Skeletal muscle satellite cell (primary cell): ENCODE measurements around the gene SIAE.
"Not testable (repeated sequence)": the region's sequence is repeated elsewhere in the genome, so short reads cannot be mapped to it uniquely, and the experiment has no call there.

ENCODE experiments used
- H3K27me3 ChIP-seq: 2 replicates; pipeline ENCODE4 v1.7.0; 2013; ENCODE audit warnings: low read length; ENCODE audit not compliant: control insufficient read depth, insufficient read depth
- H3K36me3 ChIP-seq: 2 replicates; pipeline ENCODE4 v1.7.0; 2013; ENCODE audit warnings: mild to moderate bottlenecking, control low read depth, low read length; ENCODE audit not compliant: insufficient read depth
- H3K4me1 ChIP-seq: 2 replicates; pipeline ENCODE4 v1.7.0; 2013; ENCODE audit warnings: low read length; ENCODE audit not compliant: control insufficient read depth, insufficient read depth
- H3K4me2 ChIP-seq: 2 replicates; pipeline ENCODE4 v1.7.0; 2013; ENCODE audit warnings: mild to moderate bottlenecking, low read length
- H3K4me3 ChIP-seq: 2 replicates; pipeline ENCODE4 v1.7.0; 2013; ENCODE audit warnings: low read length
- H3K9ac ChIP-seq: 2 replicates; pipeline ENCODE4 v1.7.0; 2013; ENCODE audit warnings: mild to moderate bottlenecking, low read depth, low read length, moderate library complexity
- H3K9me3 ChIP-seq: replicated peaks from 2 replicates; pipeline ENCODE4 v1.7.0; 2013; ENCODE audit warnings: mild to moderate bottlenecking, control low read depth, low read length

Gene SIAE

DNA sequence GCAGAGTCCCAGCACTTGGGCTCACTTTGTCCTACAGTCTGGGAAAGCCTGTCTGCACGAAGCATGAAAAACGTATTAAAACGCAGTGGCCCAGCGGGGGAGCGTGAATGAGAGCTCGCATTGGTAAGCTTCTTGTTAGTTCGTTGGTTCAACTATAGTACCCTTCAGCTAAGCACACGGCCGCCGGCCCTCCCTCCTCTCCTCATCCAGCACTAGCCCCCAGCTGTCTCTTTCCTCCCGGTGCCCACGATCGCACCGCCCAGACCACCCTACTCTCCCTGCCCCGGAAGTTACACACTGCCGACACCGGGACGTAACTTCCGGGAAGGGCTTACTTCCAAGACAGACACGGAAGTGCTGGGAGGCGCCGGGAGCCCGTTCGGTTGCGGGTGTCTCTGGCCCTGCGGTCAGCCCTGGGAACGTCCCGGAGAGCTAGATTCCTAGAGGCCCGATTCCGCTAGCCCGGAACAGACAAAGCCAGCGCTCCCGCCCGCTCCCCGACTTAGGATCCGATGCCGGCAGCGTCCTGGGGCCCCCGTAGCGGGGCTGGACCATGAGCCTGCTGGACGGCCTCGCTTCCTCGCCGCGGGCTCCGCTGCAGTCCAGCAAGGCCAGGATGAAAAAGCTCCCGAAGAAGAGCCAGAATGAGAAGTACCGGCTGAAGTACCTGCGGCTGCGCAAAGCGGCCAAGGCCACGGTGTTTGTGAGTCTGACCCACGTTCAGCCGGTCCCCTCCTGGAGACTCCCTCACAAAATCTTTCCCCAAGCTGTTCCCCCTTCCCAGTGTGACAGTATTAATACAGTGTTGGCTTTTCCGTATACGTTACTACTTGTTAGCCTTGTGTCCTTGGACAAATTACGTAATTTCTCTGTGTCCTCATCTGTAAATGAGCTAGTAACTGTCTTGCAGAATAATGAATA is 50.7 kb downstream of the SIAE start, which contains the start of gene TBRG1:
Gene TBRG1, plus strand, starts transcription at position 334 of the 921 bp plus-strand sequence. Its CDS starts 220 bp downstream, at position 554.
- peak within 1 kb of the TSS; percentile 87 for H3K4me3 ChIP-seq
- peak within 1 kb of the TSS; percentile 98 for H3K9ac ChIP-seq
- H3K36me3 ChIP-seq: peaks cover 30% of the 10 kb centered on the region
- peaks cover 15% of the 10 kb centered on the region for H3K27me3 ChIP-seq
- peaks cover 18% of the 10 kb centered on the region for H3K4me1 ChIP-seq
- H3K9me3 ChIP-seq: no peaks in the 10 kb centered on the region
- peak within 1 kb of the TSS; percentile 85 for H3K4me2 ChIP-seq

DNA sequence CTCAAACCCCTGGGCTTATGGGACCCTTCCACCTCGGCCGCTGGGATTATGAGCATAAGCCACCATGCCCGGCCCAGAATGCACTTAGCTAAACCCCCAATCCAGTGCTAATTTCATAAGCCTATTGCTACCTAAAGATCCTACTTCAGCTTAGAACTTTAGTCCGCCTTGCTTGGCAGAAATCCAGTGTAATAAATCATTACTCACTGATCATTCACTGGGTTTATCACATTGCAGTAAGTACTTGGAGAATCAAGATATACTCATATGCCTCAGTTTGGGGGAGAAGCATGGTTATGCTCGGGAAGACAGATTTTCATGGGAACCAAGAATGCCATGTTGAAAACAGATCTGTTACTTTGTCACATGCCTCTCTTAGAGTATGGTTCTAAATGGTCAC is 54.7 kb downstream of the SIAE start:
- Histone ChIP-seq H3K9ac (no peak overlapping the region), H3K4me2 (no peak overlapping the region), H3K9me3 (no peaks in the 10 kb centered on the region), H3K4me3 (no peak overlapping the region), H3K4me1 (peaks cover 9% of the 10 kb centered on the region), H3K27me3 (peaks cover 29% of the 10 kb centered on the region), H3K36me3 (no peaks in the 10 kb centered on the region)

DNA sequence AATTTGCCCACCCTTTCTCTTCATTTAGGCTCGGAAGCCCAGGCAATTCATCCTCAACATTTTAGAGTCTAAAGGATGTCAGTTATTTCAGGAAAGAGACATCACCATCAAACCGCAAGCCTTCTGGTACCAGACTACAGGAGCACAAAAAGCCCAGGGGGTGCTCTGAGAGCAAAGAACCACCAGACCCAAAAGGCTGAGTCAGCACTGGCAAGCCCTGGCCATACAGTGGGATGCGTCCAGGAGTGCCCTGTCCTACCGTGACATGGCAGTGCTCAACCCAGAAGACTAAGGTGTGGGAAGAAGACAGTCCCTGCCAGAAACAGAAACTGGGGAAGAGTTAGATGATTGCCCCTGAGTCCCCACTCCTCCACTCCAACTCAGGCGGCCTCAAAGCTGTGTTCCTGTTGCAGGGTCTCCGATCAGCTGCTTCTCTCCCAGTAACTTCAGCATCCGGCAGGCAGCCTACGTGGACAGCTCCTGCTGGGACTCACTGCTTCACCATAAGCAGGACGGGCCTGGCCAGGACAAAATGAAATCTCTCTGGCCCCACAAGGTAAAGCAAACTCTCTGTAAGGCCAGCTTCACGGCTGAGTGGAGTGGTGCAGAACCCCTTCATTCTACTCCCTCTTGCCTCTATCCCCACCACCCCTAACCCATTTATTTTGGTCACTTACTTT is 60.8 kb downstream of the SIAE start:
- H3K27me3 ChIP-seq: peaks cover 27% of the 10 kb centered on the region
- H3K9ac ChIP-seq: no peak overlapping the region
- no peaks in the 10 kb centered on the region for H3K4me1 ChIP-seq
- H3K9me3 ChIP-seq: no peaks in the 10 kb centered on the region
- H3K4me2 ChIP-seq: no peak overlapping the region
- no peak overlapping the region for H3K4me3 ChIP-seq
- no peaks in the 10 kb centered on the region for H3K36me3 ChIP-seq

DNA sequence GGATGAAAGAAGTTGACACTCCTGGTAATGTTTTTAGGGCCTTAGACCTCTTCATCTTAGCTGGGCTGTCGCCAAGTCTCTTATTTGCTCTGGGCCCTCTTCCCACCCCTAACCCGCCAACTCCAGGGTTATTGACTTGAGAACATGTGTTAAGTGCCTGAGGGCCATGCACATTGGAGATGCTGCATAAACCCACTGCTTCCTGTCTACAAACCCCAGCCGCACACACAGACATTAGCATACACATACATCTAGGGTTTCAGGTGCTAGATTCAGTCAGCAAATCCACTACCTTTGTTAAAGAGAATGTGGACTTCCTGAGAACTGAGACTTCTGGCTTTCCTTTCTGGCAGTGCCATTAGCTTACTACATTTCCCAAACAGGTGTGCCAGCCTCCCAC is 61.5 kb downstream of the SIAE start:
- no peaks in the 10 kb centered on the region for H3K36me3 ChIP-seq
- H3K4me2 ChIP-seq: no peak overlapping the region
- no peak overlapping the region for H3K4me3 ChIP-seq
- H3K9ac ChIP-seq: no peak overlapping the region
- no peaks in the 10 kb centered on the region for H3K4me1 ChIP-seq
- H3K27me3 ChIP-seq: peaks cover 22% of the 10 kb centered on the region
- no peaks in the 10 kb centered on the region for H3K9me3 ChIP-seq

DNA sequence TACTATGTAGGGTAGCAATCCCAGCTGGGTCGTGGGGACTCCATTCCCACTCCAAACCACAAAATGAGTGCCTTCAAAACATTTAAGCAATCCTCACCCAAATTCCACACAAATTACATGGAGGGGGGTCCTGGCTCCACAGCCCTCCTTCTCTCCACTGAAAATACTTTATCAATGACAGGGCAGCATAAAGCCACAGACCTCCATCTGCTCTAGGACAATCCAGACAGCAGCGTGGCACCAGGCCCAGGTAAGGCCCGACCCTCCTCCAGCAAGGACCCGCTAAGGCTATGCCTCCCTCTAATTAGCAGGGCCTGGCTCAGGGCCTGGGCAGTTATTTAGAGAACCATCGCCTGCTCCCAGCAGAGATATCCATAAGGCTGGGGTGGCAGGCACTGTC is 62.5 kb downstream of the SIAE start, which contains the start of gene PANX3:
Gene PANX3, plus strand, starts transcription at position 365 of the 400 bp plus-strand sequence. CDS start 129 bp downstream, outside the sequence.
- H3K4me3 ChIP-seq: no peak within 1 kb of the TSS
- H3K4me2 ChIP-seq: no peak within 1 kb of the TSS
- no peak within 1 kb of the TSS for H3K9ac ChIP-seq
- H3K4me1 ChIP-seq: no peaks in the 10 kb centered on the region
- H3K9me3 ChIP-seq: no peaks in the 10 kb centered on the region
- peaks cover 13% of the 10 kb centered on the region for H3K27me3 ChIP-seq
- H3K36me3 ChIP-seq: no peaks in the 10 kb centered on the region

DNA sequence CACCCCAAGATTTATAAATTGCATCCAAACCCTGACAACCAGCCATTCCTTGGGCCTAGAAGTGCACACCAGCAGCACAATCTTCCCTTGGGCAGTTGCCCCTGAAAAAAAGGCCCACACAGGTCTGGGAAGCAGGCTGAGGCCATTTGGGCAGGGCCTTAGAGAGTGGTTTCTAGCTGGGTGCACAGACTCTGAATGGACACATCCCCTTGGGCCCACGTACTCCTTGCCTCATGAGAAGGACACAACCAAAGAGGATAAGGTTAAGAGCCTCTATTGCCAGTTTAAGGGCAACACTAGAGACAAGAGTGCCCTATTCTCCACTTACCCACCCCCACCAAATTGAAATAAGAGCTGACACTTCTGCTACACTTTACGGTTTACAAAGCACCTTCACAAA is 63.2 kb downstream of the SIAE start:
- Histone ChIP-seq H3K9me3 (no peaks in the 10 kb centered on the region), H3K4me3 (no peak overlapping the region), H3K27me3 (peaks cover 13% of the 10 kb centered on the region), H3K4me1 (no peaks in the 10 kb centered on the region), H3K36me3 (no peaks in the 10 kb centered on the region), H3K4me2 (no peak overlapping the region), H3K9ac (no peak overlapping the region)

DNA sequence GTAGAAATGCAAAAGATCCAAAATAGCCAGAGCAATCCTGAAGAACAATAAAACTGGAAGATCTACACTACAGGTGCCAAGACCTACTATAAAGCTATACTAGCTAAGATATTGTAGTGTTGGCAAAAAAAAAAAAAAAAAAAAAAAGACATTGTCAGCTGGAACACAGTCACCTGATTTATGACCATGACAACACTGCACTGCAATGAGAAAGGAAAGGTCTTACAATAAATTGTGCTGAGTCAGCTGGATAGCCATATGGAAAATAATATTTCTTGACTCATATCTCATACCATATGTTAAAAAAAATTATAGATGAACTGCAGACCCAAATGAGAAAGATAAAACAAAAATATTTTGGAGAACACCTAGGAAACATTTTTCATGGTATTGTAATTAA is 65.4 kb downstream of the SIAE start:
- Histone ChIP-seq H3K4me1 (no peaks in the 10 kb centered on the region), H3K9ac (no peak overlapping the region), H3K4me3 (no peak overlapping the region), H3K27me3 (peaks cover 6% of the 10 kb centered on the region), H3K36me3 (no peaks in the 10 kb centered on the region), H3K4me2 (no peak overlapping the region), H3K9me3 (no peaks in the 10 kb centered on the region)

DNA sequence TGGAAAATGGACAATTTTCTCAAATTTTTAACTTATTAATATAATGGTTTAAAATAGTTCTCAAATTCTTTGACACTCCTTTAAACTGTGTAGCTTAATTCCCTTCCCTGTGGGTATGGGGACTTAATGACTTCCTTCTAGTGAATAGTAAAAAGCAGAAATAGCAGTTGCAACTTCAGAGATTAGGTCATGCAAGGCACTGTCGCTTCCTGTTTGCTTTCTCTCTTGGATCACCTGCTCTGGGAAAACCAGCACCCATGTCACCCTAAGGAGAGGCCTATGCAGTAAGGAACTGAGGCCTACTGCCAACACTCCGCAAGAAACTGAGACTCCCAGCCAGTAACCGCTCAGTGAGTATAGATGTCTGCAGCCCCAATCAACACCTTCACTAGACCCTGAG is 67.8 kb downstream of the SIAE start:
- Histone ChIP-seq H3K27me3 (no peaks in the 10 kb centered on the region), H3K4me2 (no peak overlapping the region), H3K4me1 (no peaks in the 10 kb centered on the region), H3K4me3 (no peak overlapping the region), H3K9ac (no peak overlapping the region), H3K36me3 (no peaks in the 10 kb centered on the region), H3K9me3 (no peaks in the 10 kb centered on the region)

DNA sequence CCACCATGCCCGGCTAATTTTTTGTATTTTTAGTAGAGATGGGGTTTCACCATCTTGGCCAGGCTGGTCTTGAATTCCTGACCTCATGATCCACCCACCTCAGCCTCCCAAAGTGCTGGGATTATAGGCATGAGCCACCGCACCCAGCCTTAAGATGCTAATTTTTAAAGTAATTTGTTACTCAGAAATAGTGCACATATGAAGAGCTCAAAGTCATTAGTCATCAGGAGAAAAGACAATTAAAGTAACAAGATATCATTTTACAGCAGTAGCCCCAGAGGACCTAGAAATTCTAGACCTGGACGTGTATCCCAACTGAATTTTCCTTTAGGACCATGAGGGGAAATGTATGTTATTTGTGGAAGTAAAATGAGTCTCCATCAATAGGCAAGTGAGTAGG is 70.8 kb downstream of the SIAE start:
- not testable (repeated sequence) for H3K36me3 ChIP-seq, H3K4me2 ChIP-seq, H3K9me3 ChIP-seq, H3K4me3 ChIP-seq, H3K27me3 ChIP-seq, H3K9ac ChIP-seq, H3K4me1 ChIP-seq

DNA sequence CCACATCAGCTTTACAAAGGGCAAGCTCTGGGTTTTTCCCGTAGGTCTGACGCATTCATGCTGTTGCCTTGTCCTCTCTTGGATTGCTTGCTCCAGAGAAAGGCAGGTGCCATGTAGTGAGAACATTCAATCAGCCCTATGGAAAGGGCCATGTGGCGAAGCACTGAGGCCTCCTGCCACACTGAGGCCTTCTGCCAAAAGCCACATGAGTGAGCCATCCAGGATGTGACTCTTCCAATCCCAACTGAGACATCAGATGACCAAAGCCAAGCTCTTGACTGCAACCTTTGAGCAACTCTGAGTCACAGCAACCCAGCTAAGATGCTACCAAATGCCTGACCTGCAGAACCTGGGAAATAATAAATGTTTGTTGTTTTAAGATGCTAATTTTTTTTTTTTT is 71.3 kb downstream of the SIAE start:
- no peak overlapping the region for H3K4me2 ChIP-seq
- no peak overlapping the region for H3K4me3 ChIP-seq
- H3K9ac ChIP-seq: no peak overlapping the region
- H3K27me3 ChIP-seq: peaks cover 8% of the 10 kb centered on the region
- no peaks in the 10 kb centered on the region for H3K9me3 ChIP-seq
- no peaks in the 10 kb centered on the region for H3K4me1 ChIP-seq
- no peaks in the 10 kb centered on the region for H3K36me3 ChIP-seq

DNA sequence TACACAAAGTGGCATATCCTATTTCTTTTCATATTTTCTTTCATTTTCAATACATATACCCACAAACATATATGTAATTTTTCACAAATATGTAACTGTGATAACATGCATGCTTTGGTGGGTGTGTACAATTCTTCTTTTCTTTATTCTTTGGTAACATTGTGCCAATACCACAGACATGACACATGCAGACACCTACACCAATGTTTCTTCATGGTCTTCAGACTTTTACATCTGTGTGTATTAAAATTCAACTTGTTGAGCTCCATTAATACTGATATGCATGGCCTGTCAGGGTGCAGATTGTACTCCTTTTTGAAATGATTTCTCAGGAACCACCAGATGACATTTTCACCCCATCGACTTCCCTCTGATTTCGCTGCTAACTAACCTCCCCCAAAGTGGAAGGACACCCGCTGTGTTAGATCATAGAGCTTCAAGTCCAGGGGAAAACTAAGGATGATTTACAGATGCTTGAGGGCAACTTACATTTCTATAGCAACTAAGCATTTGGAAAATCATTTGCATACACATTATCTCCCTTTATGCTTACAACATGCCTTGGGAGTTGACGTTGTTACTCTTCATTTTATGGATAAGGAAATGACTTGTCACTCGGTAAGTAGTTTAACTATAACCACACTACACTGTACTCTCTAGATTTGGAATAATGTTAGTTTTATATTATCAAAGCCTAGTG is 72.8 kb downstream of the SIAE start:
- Histone ChIP-seq H3K9ac (no peak overlapping the region), H3K27me3 (peaks cover 9% of the 10 kb centered on the region), H3K36me3 (no peaks in the 10 kb centered on the region), H3K9me3 (no peaks in the 10 kb centered on the region), H3K4me3 (no peak overlapping the region), H3K4me1 (no peaks in the 10 kb centered on the region), H3K4me2 (no peak overlapping the region)
